HFF-Myc (cell line): ENCODE measurements around the gene PRKD2.
"Not testable (repeated sequence)": the region's sequence is repeated elsewhere in the genome, so short reads cannot be mapped to it uniquely, and the experiment has no call there.

Source experiments
- DNase-seq: peaks from one replicate; pipeline ENCODE4 v3.0.0-alpha.2; 2011; ENCODE audit warnings: low read depth; ENCODE audit errors: extremely low read depth
- H3K4me3 ChIP-seq: replicated peaks from 2 replicates; pipeline ENCODE4 v1.5.1; 2011; ENCODE audit warnings: low read depth, mild to moderate bottlenecking, control low read depth, low read length
- TF ChIP-seq, protein P1 (sequence below): IDR thresholded peaks from 2 replicates; pipeline ENCODE4 v1.5.1; 2012; ENCODE audit warnings: mild to moderate bottlenecking, low read depth, low read length, control low read depth; ENCODE audit errors: missing control alignments

The PRKD2 gene

DNA sequence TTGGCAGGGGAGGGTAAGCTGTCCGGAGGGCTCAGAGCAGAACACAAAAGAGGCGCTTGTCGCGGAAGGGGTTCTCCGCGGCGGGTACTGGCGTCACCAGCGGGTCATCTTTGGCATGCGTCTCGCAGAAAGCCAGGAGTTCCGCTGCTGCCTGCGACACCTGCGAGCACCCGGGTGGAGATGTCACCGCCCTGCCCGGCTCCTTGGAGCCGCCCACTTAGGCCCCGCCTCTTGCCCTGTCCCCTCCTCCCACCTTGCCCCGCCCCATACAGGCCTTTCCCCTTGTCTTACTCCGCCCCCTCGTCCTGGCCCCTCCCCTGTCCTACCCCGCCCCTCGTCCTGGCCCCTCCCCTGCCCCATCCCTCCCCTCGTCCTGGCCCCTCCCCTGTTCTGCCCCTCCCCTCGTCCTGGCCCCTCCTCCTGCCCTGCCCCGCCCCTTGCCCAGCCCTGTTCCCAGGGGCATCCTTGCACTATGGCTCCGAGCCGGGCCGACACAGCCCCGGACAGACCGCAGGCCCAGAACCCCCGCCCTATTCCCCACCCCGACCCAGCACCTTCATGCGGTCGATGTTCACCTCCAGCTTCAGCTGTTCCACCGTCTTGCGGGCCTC lies 82.8 kb downstream of the PRKD2 start:
- TF ChIP-seq, protein P1, sequence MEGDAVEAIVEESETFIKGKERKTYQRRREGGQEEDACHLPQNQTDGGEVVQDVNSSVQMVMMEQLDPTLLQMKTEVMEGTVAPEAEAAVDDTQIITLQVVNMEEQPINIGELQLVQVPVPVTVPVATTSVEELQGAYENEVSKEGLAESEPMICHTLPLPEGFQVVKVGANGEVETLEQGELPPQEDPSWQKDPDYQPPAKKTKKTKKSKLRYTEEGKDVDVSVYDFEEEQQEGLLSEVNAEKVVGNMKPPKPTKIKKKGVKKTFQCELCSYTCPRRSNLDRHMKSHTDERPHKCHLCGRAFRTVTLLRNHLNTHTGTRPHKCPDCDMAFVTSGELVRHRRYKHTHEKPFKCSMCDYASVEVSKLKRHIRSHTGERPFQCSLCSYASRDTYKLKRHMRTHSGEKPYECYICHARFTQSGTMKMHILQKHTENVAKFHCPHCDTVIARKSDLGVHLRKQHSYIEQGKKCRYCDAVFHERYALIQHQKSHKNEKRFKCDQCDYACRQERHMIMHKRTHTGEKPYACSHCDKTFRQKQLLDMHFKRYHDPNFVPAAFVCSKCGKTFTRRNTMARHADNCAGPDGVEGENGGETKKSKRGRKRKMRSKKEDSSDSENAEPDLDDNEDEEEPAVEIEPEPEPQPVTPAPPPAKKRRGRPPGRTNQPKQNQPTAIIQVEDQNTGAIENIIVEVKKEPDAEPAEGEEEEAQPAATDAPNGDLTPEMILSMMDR = no peak
- H3K4me3 ChIP-seq = peak overlapping the region; percentile 22
- peak; percentile 52 for DNase-seq

- no peak for DNase-seq
- TF ChIP-seq, protein P1 = no peak
- H3K4me3 ChIP-seq = no peak overlapping the region
Observed at GRCh38 chr19:46633130-46633529, 83.8 kb downstream of the PRKD2 start.

DNA sequence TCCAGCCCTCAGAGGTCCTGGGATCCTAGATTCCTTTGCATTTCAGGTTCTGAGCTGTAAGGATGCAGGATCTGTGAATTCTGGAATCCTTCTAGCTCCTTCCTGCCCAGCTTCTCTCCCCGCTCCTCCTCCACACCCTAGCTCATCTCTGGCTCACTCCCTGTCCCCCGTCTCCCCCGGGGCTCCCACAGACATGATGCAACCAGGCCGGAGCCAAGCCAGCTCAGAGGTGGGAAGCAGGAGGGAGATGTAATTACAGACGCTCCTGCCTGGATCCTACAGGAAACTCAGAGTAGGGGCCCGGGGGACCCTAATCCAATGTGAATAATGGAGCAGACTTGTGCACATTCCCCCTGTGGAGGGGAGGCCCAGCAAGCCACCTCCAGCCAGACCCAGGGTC lies 85.4 kb downstream of the PRKD2 start:
- TF ChIP-seq, protein P1 = no peak
- no peak overlapping the region for H3K4me3 ChIP-seq
- DNase-seq = no peak

- no peak overlapping the region for H3K4me3 ChIP-seq
- TF ChIP-seq, protein P1 = no peak
- DNase-seq = no peak
Observed at GRCh38 chr19:46630586-46631205, 86.2 kb downstream of the PRKD2 start.

DNA sequence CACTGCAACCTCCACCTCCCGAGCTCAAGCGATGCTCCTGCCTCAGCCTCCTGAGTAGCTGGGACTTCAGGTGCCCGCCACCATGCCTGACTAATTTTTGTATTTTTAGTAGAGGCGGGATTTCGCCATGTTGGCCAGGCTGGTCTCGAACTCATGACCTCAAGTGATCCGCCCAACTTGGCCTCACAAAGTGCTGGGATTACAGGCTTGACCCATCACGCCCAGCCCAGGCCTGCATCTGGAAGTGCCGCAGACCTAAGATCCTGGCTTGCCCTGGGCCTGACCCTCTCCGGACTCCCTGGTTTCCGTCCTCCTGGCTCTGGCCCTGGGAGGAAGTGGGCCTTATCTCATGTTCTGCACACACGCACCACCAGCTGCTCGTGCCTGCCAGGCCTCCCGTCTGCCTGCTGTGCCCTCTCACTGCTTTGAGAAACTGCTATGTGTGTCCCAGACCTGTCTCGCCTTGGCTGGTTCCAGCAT lies 87.3 kb downstream of the PRKD2 start:
- TF ChIP-seq, protein P1 = no peak
- DNase-seq = no peak
- no peak overlapping the region for H3K4me3 ChIP-seq

- H3K4me3 ChIP-seq = not testable (repeated sequence)
Observed at GRCh38 chr19:46628970-46629369, 87.9 kb downstream of the PRKD2 start.

GRCh38 chr19:46626446-46626845 lies 90.5 kb downstream of the PRKD2 start:
- H3K4me3 ChIP-seq = no peak overlapping the region
- TF ChIP-seq, protein P1 = no peak
- no peak for DNase-seq

More at GRCh38 chr19:46628970-46629369, 87.9 kb downstream of the PRKD2 start:
- not testable (repeated sequence) for DNase-seq
